GM18870 (cell line): Measurements from ENCODE around the gene LSAMP.

Source experiments
- ATAC-seq: cut with Tn5 transposase; IDR thresholded peaks from one replicate; pipeline ENCODE4 v1.9.1; 2021; ENCODE audit warnings: moderate library complexity; ENCODE audit not compliant: unreplicated experiment

Gene LSAMP

GRCh38 chr3:116432795-116433194, 12.5 kb downstream of the LSAMP start:
- ATAC-seq: no peak

GRCh38 chr3:116429479-116430269, 15.6 kb downstream of the LSAMP start:
- no peak for ATAC-seq

GRCh38 chr3:116426036-116426435, 19.3 kb downstream of the LSAMP start:
- ATAC-seq: no peak

GRCh38 chr3:116425126-116425525, 20.2 kb downstream of the LSAMP start:
- no peak for ATAC-seq

- ATAC-seq: no peak
Measured at GRCh38 chr3:116423945-116424344, 21.3 kb downstream of the LSAMP start.

- no peak for ATAC-seq
Measured at GRCh38 chr3:116423374-116423773, 21.9 kb downstream of the LSAMP start.

GRCh38 chr3:116417151-116417550, 28.1 kb downstream of the LSAMP start:
- ATAC-seq: no peak

GRCh38 chr3:116413319-116413718, 32.0 kb downstream of the LSAMP start:
- ATAC-seq: no peak

GRCh38 chr3:116408473-116408872, 36.8 kb downstream of the LSAMP start:
- no peak for ATAC-seq

- ATAC-seq: no peak
Measured at GRCh38 chr3:116405231-116405630, 40.1 kb downstream of the LSAMP start.

- no peak for ATAC-seq
Measured at GRCh38 chr3:116399701-116400226, 45.5 kb downstream of the LSAMP start.

- ATAC-seq: no peak
Measured at GRCh38 chr3:116394365-116394764, 50.9 kb downstream of the LSAMP start.

GRCh38 chr3:116393199-116393598, 52.1 kb downstream of the LSAMP start:
- ATAC-seq: no peak

GRCh38 chr3:116392291-116392690, 53.0 kb downstream of the LSAMP start:
- ATAC-seq: no peak

- no peak for ATAC-seq
Measured at GRCh38 chr3:116391296-116392201, 53.7 kb downstream of the LSAMP start.

GRCh38 chr3:116390318-116390717, 55.0 kb downstream of the LSAMP start:
- ATAC-seq: no peak

- ATAC-seq: no peak
Measured at GRCh38 chr3:116388867-116389385, 56.4 kb downstream of the LSAMP start.

GRCh38 chr3:116386168-116386567, 59.1 kb downstream of the LSAMP start:
- ATAC-seq: no peak

GRCh38 chr3:116384717-116385116, 60.6 kb downstream of the LSAMP start:
- ATAC-seq: no peak

GRCh38 chr3:116378077-116378476, 67.2 kb downstream of the LSAMP start:
- ATAC-seq: no peak

GRCh38 chr3:116374901-116375300, 70.4 kb downstream of the LSAMP start:
- no peak for ATAC-seq
